GM12892 (cell line): Measurements from ENCODE around the gene GNB1L.

Source experiments
- POLR2A ChIP-seq: IDR thresholded peaks from 2 replicates; pipeline ENCODE4 v1.6.1; 2011; ENCODE audit warnings: low read depth, low read length, control low read depth
- POLR2AphosphoS5 ChIP-seq: IDR thresholded peaks from 2 replicates; pipeline ENCODE4 v1.6.1; 2011; ENCODE audit warnings: low read depth, low read length, control low read depth
- TAF1 ChIP-seq: IDR thresholded peaks from 2 replicates; pipeline ENCODE4 v1.6.1; 2011; ENCODE audit warnings: low read depth, mild to moderate bottlenecking, control low read depth, low read length, borderline replicate concordance

- TF ChIP-seq POLR2AphosphoS5 (no peak), POLR2A (no peak), TAF1 (no peak)
These were observed 33.0 kb downstream of the GNB1L start for GRCh38 chr22:19821523-19822300.
